Endothelial cell (in vitro differentiated cells): ENCODE measurements around the gene CHCHD6. TPM values are rescaled to one million over a fixed set of nuclear protein-coding genes. Genes with fewer than 3 reads are reported as not detected.

Experiments
- DNase-seq: peaks from one replicate; pipeline ENCODE4 v3.0.0; 2021; ENCODE audit warnings: low spot score
- H3K27ac Mint-ChIP-seq: one replicate; pipeline ENCODE4 v1.8.0; 2021; ENCODE audit warnings: mixed read lengths, inconsistent platforms; ENCODE audit not compliant: unreplicated experiment
- H3K27me3 Mint-ChIP-seq: one replicate; pipeline ENCODE4 v1.8.0; 2021; ENCODE audit warnings: mild to moderate bottlenecking, moderate library complexity, mixed read lengths, inconsistent platforms; ENCODE audit not compliant: unreplicated experiment
- H3K36me3 Mint-ChIP-seq: one replicate; pipeline ENCODE4 v1.8.0; 2021; ENCODE audit warnings: mild to moderate bottlenecking, low read depth, mixed read lengths, inconsistent platforms; ENCODE audit not compliant: unreplicated experiment
- H3K4me1 Mint-ChIP-seq: one replicate; pipeline ENCODE4 v1.8.0; 2021; ENCODE audit warnings: mild to moderate bottlenecking, mixed read lengths, inconsistent platforms; ENCODE audit not compliant: unreplicated experiment
- H3K4me3 Mint-ChIP-seq: one replicate; pipeline ENCODE4 v1.8.0; 2021; ENCODE audit warnings: mild to moderate bottlenecking, mixed read lengths, inconsistent platforms; ENCODE audit not compliant: unreplicated experiment
- H3K9me3 Mint-ChIP-seq: one replicate; pipeline ENCODE4 v1.8.0; 2021; ENCODE audit warnings: mixed read lengths, inconsistent platforms; ENCODE audit not compliant: unreplicated experiment
- total RNA-seq: library from RNA; stranded (reverse); fragmentation: NEBNext Ultra II Directional; extraction: Animal tissue kit (Norgen Biotek cat#: 25700); gene quantifications from one replicate; pipeline ENCODE4 v1.2.1, GENCODE V29; 2021; ENCODE audit not compliant: unreplicated experiment
- TF ChIP-seq, protein P1 (sequence below): fragments of 200-600 bp; sonication (generic); IDR thresholded peaks from one replicate; pipeline ENCODE4 v1.5.0; 2021; ENCODE audit warnings: antibody characterized with exemption; ENCODE audit not compliant: unreplicated experiment

The CHCHD6 gene
- total RNA-seq, 1 donor from 2014 or later: 9.2 TPM

DNA sequence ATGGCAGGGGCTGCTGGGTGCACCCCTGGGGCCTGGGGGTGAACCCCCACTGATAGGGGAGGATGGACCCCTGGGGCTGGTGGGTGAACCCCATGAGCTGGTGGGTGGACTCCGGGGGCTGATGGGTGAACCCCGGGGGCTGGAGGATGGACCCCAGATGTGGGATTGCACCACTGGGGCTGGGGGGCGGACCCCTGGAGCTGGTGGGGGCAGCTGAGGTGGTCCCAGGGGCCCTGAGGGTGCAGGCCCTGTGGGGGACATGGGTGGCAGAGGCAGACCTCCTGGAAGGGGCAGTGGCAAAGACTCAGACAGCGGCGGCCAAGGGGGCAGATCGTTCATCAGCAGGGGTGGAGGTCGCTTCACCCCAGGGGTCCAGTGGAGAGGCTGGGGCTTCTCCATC lies 31.7 kb upstream of the CHCHD6 start:
- no peaks in the 10 kb centered on the region for H3K9me3 Mint-ChIP-seq
- H3K27me3 Mint-ChIP-seq: peaks cover 2% of the 10 kb centered on the region
- H3K36me3 Mint-ChIP-seq: no peaks in the 10 kb centered on the region
- no peak overlapping the region for H3K27ac Mint-ChIP-seq
- no peak overlapping the region for H3K4me3 Mint-ChIP-seq
- no peak for DNase-seq
- TF ChIP-seq, protein P1, sequence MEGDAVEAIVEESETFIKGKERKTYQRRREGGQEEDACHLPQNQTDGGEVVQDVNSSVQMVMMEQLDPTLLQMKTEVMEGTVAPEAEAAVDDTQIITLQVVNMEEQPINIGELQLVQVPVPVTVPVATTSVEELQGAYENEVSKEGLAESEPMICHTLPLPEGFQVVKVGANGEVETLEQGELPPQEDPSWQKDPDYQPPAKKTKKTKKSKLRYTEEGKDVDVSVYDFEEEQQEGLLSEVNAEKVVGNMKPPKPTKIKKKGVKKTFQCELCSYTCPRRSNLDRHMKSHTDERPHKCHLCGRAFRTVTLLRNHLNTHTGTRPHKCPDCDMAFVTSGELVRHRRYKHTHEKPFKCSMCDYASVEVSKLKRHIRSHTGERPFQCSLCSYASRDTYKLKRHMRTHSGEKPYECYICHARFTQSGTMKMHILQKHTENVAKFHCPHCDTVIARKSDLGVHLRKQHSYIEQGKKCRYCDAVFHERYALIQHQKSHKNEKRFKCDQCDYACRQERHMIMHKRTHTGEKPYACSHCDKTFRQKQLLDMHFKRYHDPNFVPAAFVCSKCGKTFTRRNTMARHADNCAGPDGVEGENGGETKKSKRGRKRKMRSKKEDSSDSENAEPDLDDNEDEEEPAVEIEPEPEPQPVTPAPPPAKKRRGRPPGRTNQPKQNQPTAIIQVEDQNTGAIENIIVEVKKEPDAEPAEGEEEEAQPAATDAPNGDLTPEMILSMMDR: no peak
- no peaks in the 10 kb centered on the region for H3K4me1 Mint-ChIP-seq

DNA sequence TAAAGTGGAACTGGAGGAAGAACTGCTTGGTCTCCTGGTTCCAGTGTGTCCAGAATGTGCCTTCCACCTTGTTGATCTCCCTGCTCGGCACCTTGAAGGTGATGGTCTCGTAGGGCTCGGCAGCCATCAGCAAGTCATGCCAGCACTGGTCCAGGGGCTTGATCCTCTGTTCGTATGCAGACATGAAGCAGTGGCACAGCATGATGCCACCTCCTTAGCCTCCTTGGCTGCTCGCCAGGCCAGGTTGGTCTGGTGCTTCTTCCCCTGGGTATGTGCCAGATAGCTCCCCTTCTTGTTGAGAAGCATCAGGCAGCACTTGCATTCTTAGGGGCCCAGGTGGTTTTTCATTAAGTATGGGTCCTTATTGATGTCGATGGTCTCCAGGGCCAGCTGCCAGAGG lies 31.3 kb upstream of the CHCHD6 start:
- no peaks in the 10 kb centered on the region for H3K9me3 Mint-ChIP-seq
- H3K27me3 Mint-ChIP-seq: peaks cover 2% of the 10 kb centered on the region
- no peaks in the 10 kb centered on the region for H3K4me1 Mint-ChIP-seq
- TF ChIP-seq, protein P1: no peak
- H3K27ac Mint-ChIP-seq: no peak overlapping the region
- no peaks in the 10 kb centered on the region for H3K36me3 Mint-ChIP-seq
- DNase-seq: no peak
- H3K4me3 Mint-ChIP-seq: no peak overlapping the region

GRCh38 chr3:126676919-126677705 lies 26.9 kb upstream of the CHCHD6 start:
- H3K27me3 Mint-ChIP-seq: peaks cover 2% of the 10 kb centered on the region
- TF ChIP-seq, protein P1: no peak
- no peak for DNase-seq
- H3K27ac Mint-ChIP-seq: no peak overlapping the region
- no peaks in the 10 kb centered on the region for H3K9me3 Mint-ChIP-seq
- no peak overlapping the region for H3K4me3 Mint-ChIP-seq
- no peaks in the 10 kb centered on the region for H3K36me3 Mint-ChIP-seq
- peaks cover 3% of the 10 kb centered on the region for H3K4me1 Mint-ChIP-seq

DNA sequence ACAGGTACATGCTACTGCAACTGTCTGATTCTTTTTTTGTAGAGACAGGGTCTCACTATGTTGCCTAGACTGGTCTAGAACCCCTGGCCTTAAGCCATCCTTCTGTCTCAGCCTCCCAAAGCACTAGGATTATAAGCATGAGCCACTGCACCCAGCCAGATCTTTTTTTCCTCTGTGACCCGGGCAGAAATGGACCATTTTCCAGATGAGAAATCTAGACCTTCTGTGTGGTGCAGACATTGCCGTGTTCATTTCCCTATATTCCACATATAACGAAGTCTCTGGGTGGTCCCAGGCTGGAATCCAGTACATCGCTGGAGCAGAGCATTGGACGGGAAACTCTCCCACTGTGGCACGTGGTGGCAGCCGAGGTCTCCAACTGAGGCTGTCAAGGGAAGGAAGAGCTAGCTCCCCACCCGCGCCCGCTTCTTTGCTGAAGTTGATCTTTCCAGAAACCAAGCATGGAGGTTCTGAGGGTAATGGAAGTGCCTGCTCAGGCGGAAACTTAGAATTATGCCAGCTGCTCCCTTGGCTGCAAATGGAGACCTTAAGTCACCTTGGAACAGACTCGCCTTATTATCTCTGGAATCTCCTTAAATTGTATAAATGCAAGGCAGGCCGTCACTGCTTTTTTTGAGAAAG lies 26.1 kb upstream of the CHCHD6 start:
- H3K4me3 Mint-ChIP-seq: no peak overlapping the region
- peaks cover 2% of the 10 kb centered on the region for H3K27me3 Mint-ChIP-seq
- no peaks in the 10 kb centered on the region for H3K36me3 Mint-ChIP-seq
- no peaks in the 10 kb centered on the region for H3K9me3 Mint-ChIP-seq
- peaks cover 3% of the 10 kb centered on the region for H3K4me1 Mint-ChIP-seq
- DNase-seq: no peak
- H3K27ac Mint-ChIP-seq: no peak overlapping the region
- TF ChIP-seq, protein P1: no peak
